Measurements from ENCODE around the gene LRRK1. TPM values are rescaled to one million over a fixed set of nuclear protein-coding genes. Genes with fewer than 3 reads are reported as not detected.

Gene LRRK1
- polyA plus RNA-seq, 1 donor (not counting 4 experiments of a cell fraction or from before 2014, with no cell fraction given), result 6.2 TPM

- no peak overlapping the region for H3K9ac ChIP-seq (ENCODE audit: control insufficient read depth, extremely low read depth, insufficient read depth, low read length)
Observed at GRCh38 chr15:100948430-100948762, 29.2 kb downstream of the LRRK1 start.

DNA sequence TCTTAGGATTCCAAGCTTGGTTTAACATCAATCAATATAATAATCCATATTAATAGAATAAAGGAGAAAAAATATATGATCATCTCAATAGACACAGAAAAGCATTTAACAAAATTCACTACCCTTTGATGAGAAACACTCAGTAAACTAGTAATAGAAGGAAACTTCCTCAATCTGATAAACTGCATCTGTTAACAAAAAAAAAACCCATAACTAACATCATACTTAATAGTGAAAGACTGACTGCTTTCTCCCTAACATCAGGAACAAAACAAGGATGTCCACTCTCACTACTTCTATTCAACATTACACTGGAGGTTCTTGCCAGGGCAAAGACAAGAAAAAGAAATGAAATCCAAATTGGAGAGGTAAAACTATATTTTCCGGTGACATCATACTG, 30.5 kb downstream of the LRRK1 start:
- Histone ChIP-seq H3K9ac (ENCODE audit: control insufficient read depth, extremely low read depth, insufficient read depth, low read length) (no peak overlapping the region), H3K4me1 (ENCODE audit: control insufficient read depth, extremely low read depth, insufficient read depth, low read length) (no peaks in the 10 kb centered on the region), H3K27me3 (ENCODE audit: control insufficient read depth, extremely low read depth, insufficient read depth, low read length) (no peaks in the 10 kb centered on the region), H4K20me1 (ENCODE audit: control insufficient read depth, extremely low read depth, insufficient read depth, low read length) (no peaks in the 10 kb centered on the region), H3K27ac (ENCODE audit: control insufficient read depth, insufficient read depth, low read length) (no peak overlapping the region), H3K79me2 (ENCODE audit: control insufficient read depth, insufficient read depth, low read length) (no peaks in the 10 kb centered on the region), H3K9me3 (ENCODE audit: control insufficient read depth, low read depth, low read length) (no peaks in the 10 kb centered on the region), H3K9me1 (ENCODE audit: control insufficient read depth, extremely low read depth, insufficient read depth, low read length) (no peaks in the 10 kb centered on the region), H3K4me2 (ENCODE audit: control insufficient read depth, extremely low read depth, insufficient read depth, low read depth, low read length) (no peak overlapping the region), H3K36me3 (ENCODE audit: control insufficient read depth in 2 of 2, extremely low read depth in 1 of 2, insufficient read depth in 2 of 2, low read length in 2 of 2) (no peaks in the 10 kb centered on the region), H2AFZ (ENCODE audit: control insufficient read depth, low read length) (no peak overlapping the region), H3K4me3 (ENCODE audit: control insufficient read depth in 2 of 3, extremely low read depth in 1 of 3, insufficient read depth in 2 of 3, low read depth in 1 of 3, low read length in 3 of 3) (no peak overlapping the region)
- DNase-seq (ENCODE audit: low read depth, low spot score) (no peak), FAIRE-seq (no peak)
- TF ChIP-seq CTCF (optimal IDR thresholded peaks at IDR 0.05 in 1 of 3, IDR thresholded peaks at IDR 0.05 in 1 of 3, conservative IDR thresholded peaks at IDR 0.05 in 1 of 3; ENCODE audit: extremely low read depth in 1 of 3, insufficient read depth in 2 of 3, low read length in 3 of 3) (no peak), EZH2 (IDR thresholded peaks at IDR 0.05; ENCODE audit: low read length) (no peak)
- dilution Hi-C loops (cut with MboI; ENCODE audit: extremely low pct_ligation_motif_present, low sequenced_read_pairs), result no loop called here

More at GRCh38 chr15:100948430-100948762, 29.2 kb downstream of the LRRK1 start:
- Histone ChIP-seq H4K20me1 (ENCODE audit: control insufficient read depth, extremely low read depth, insufficient read depth, low read length) (no peaks in the 10 kb centered on the region), H3K9me3 (ENCODE audit: control insufficient read depth, low read depth, low read length) (no peaks in the 10 kb centered on the region), H2AFZ (ENCODE audit: control insufficient read depth, low read length) (no peak overlapping the region), H3K79me2 (ENCODE audit: control insufficient read depth, insufficient read depth, low read length) (no peaks in the 10 kb centered on the region), H3K4me1 (ENCODE audit: control insufficient read depth, extremely low read depth, insufficient read depth, low read length) (no peaks in the 10 kb centered on the region), H3K9me1 (ENCODE audit: control insufficient read depth, extremely low read depth, insufficient read depth, low read length) (no peaks in the 10 kb centered on the region), H3K36me3 (ENCODE audit: control insufficient read depth in 2 of 2, extremely low read depth in 1 of 2, insufficient read depth in 2 of 2, low read length in 2 of 2) (no peaks in the 10 kb centered on the region), H3K27me3 (ENCODE audit: control insufficient read depth, extremely low read depth, insufficient read depth, low read length) (no peaks in the 10 kb centered on the region), H3K27ac (ENCODE audit: control insufficient read depth, insufficient read depth, low read length) (no peak overlapping the region), H3K4me2 (ENCODE audit: control insufficient read depth, extremely low read depth, insufficient read depth, low read depth, low read length) (no peak overlapping the region), H3K4me3 (ENCODE audit: control insufficient read depth in 2 of 3, extremely low read depth in 1 of 3, insufficient read depth in 2 of 3, low read depth in 1 of 3, low read length in 3 of 3) (no peak overlapping the region)
- FAIRE-seq (no peak), DNase-seq (ENCODE audit: low read depth, low spot score) (no peak)
- dilution Hi-C loops (cut with MboI; ENCODE audit: extremely low pct_ligation_motif_present, low sequenced_read_pairs), result no loop called here
- TF ChIP-seq EZH2 (IDR thresholded peaks at IDR 0.05; ENCODE audit: low read length) (no peak), CTCF (optimal IDR thresholded peaks at IDR 0.05 in 1 of 3, IDR thresholded peaks at IDR 0.05 in 1 of 3, conservative IDR thresholded peaks at IDR 0.05 in 1 of 3; ENCODE audit: extremely low read depth in 1 of 3, insufficient read depth in 2 of 3, low read length in 3 of 3) (no peak)
